HepG2 (cell line): ENCODE data around the gene USP5. TPM values are rescaled to one million over a fixed set of nuclear protein-coding genes. Genes with fewer than 3 reads are reported as not detected.
A peak's percentile ranks its signal among the peaks of the same experiment; 100 is the strongest.

Source experiments
- AHDC1 ChIP-seq: sonication (generic); formaldehyde crosslinking; IDR thresholded peaks from 2 replicates; pipeline ENCODE4 v1.5.1; 2020; ENCODE audit warnings: mild to moderate bottlenecking, missing genetic modification reagents, borderline replicate concordance
- ATF5 ChIP-seq: sonication (generic); formaldehyde crosslinking; IDR thresholded peaks from 2 replicates; pipeline ENCODE4 v1.4.0; 2020; ENCODE audit warnings: mild to moderate bottlenecking, low read depth, missing genetic modification reagents
- GFI1 ChIP-seq: sonication (generic); formaldehyde crosslinking; IDR thresholded peaks from 2 replicates; pipeline ENCODE4 v1.5.0; 2020; ENCODE audit warnings: missing genetic modification reagents, mild to moderate bottlenecking, borderline replicate concordance
- GMEB1 ChIP-seq: sonication (generic); formaldehyde crosslinking; IDR thresholded peaks from 2 replicates; pipeline ENCODE4 v1.5.1; 2020; ENCODE audit warnings: missing genetic modification reagents, mild to moderate bottlenecking, borderline replicate concordance
- GZF1 ChIP-seq: sonication (generic); formaldehyde crosslinking; IDR thresholded peaks from 2 replicates; pipeline ENCODE4 v1.5.1; 2020; ENCODE audit warnings: mild to moderate bottlenecking, missing genetic modification reagents
- HMGXB3 ChIP-seq: sonication (generic); formaldehyde crosslinking; IDR thresholded peaks from 2 replicates; pipeline ENCODE4 v1.4.0; 2020; ENCODE audit warnings: missing genetic modification reagents, borderline replicate concordance
- PBX3 ChIP-seq: sonication (generic); formaldehyde crosslinking; IDR thresholded peaks from 2 replicates; pipeline ENCODE4 v1.8.1; 2023; ENCODE audit warnings: missing genetic modification reagents, inconsistent platforms, borderline replicate concordance
- SRF ChIP-seq: IDR thresholded peaks from 2 replicates; pipeline ENCODE4 v1.6.1; 2011; ENCODE audit warnings: mild to moderate bottlenecking, low read depth, low read length, moderate library complexity
- ZFP62 ChIP-seq: sonication (generic); formaldehyde crosslinking; IDR thresholded peaks from 2 replicates; pipeline ENCODE4 v1.4.0; 2020; ENCODE audit warnings: missing genetic modification reagents
- ZNF263 ChIP-seq: sonication (generic); formaldehyde crosslinking; IDR thresholded peaks from 2 replicates; pipeline ENCODE4 v1.4.0; 2020; ENCODE audit warnings: missing genetic modification reagents
- ZNF34 ChIP-seq: sonication (generic); formaldehyde crosslinking; IDR thresholded peaks from 2 replicates; pipeline ENCODE4 v1.4.0; 2020; ENCODE audit warnings: mild to moderate bottlenecking, missing genetic modification reagents, borderline replicate concordance
- ZNF468 ChIP-seq: sonication (generic); formaldehyde crosslinking; IDR thresholded peaks from 2 replicates; pipeline ENCODE4 v1.8.0; 2022; ENCODE audit warnings: mild to moderate bottlenecking, moderate library complexity, missing genetic modification reagents
- ZNF569 ChIP-seq: sonication (generic); formaldehyde crosslinking; IDR thresholded peaks from 2 replicates; pipeline ENCODE4 v1.5.0; 2020; ENCODE audit warnings: mild to moderate bottlenecking, missing genetic modification reagents, moderate library complexity, borderline replicate concordance
- ZNF720 ChIP-seq: sonication (generic); formaldehyde crosslinking; IDR thresholded peaks from 2 replicates; pipeline ENCODE4 v1.4.0; 2020; ENCODE audit warnings: missing genetic modification reagents
- polyA plus RNA-seq, 8 experiments: library from polyadenylated mRNA; depleted of rRNA in 3 of 8; stranded (reverse) in 7 of 8; unstranded in 1 of 8; fragments of >200 nt; fragmentation: Illumina TruSeq in 4 of 8; extraction: Trizol in 4 of 8; gene quantifications; 2 replicates each; pipeline versions ENCODE4 v1.2.1 to v1.2.3, GENCODE V29; 2011 to 2016; ENCODE audit warnings: low read depth in 4 of 8, missing spikeins in 1 of 8, mixed read lengths in 1 of 8; ENCODE audit not compliant: insufficient read depth in 1 of 8
- total RNA-seq, 5 experiments: library from RNA; depleted of rRNA; stranded (reverse); fragments of >200 nt; fragmentation: Illumina TruSeq; extraction: Trizol; gene quantifications; 2 replicates each; pipeline ENCODE4 v1.2.3, GENCODE V29; 2016; ENCODE audit warnings: low read depth in 1 of 5

The USP5 gene
- total and polyA plus RNA-seq, 2 of the 13 experiments (the other 11 are each of a cell fraction or from before 2014, with no cell fraction given): 39.6 to 56.0 TPM

- TF ChIP-seq PBX3: no peak; the same call in 1 of the 2 replicates
- TF ChIP-seq ZNF720 (CRISPR knock-in tag): no peak
- no peak for TF ChIP-seq HMGXB3 (CRISPR knock-in tag)
- no peak for TF ChIP-seq GMEB1 (CRISPR knock-in tag)
- TF ChIP-seq ZNF263: no peak
- 0 out of 2 replicates have a peak, but pooled peaks have one; percentile 33 for TF ChIP-seq ZNF34 (CRISPR knock-in tag)
- TF ChIP-seq ZNF569 (CRISPR knock-in tag): no peak
- no peak; the same call in 1 of the 2 replicates for TF ChIP-seq GZF1 (CRISPR knock-in tag)
- TF ChIP-seq ZNF468 (CRISPR knock-in tag): no peak
- TF ChIP-seq ATF5 (CRISPR knock-in tag): peak; percentile 47; the same call in 1 of the 2 replicates
- TF ChIP-seq ZFP62 (CRISPR knock-in tag): no peak
- no peak for TF ChIP-seq GFI1 (CRISPR knock-in tag)
- no peak for TF ChIP-seq SRF
- TF ChIP-seq AHDC1 (CRISPR knock-in tag): no peak
Observed at GRCh38 chr12:6851153-6851920, 613 bp upstream of the USP5 start, which contains the start of gene CDCA3 (continued).
